Astrocyte (in vitro differentiated cells and primary cell): ENCODE data around the gene PCYT1B. TPM values are rescaled to one million over a fixed set of nuclear protein-coding genes. Genes with fewer than 3 reads are reported as not detected.
A peak's percentile ranks its signal among the peaks of the same experiment; 100 is the strongest.

Experiments used
- DNase-seq: peaks from one replicate; pipeline ENCODE4 v3.0.0-alpha.2; 2010; ENCODE audit warnings: low read depth
- FAIRE-seq: peaks from 2 replicates; lab custom pipeline; 2011; peaks lifted over from hg19 to GRCh38; lab: Jason Lieb, UNC
- H2AFZ ChIP-seq: 2 replicates; pipeline ENCODE4 v1.6.0; 2012; ENCODE audit warnings: low read depth, low read length, inconsistent platforms
- H3K27ac ChIP-seq: 2 replicates; pipeline ENCODE4 v1.5.1; 2011; ENCODE audit warnings: low read depth, low read length, inconsistent platforms
- H3K27me3 ChIP-seq: 2 replicates; pipeline ENCODE4 v1.6.0; 2011; ENCODE audit warnings: low read length, inconsistent platforms; ENCODE audit not compliant: insufficient read depth
- H3K36me3 ChIP-seq: 2 replicates; pipeline ENCODE4 v1.5.1; 2011; ENCODE audit warnings: low read length, inconsistent platforms; ENCODE audit not compliant: insufficient read depth
- H3K4me1 ChIP-seq: 2 replicates; pipeline ENCODE4 v1.5.1; 2011; ENCODE audit warnings: low read length, inconsistent platforms; ENCODE audit not compliant: insufficient read depth
- H3K4me2 ChIP-seq: 2 replicates; pipeline ENCODE4 v1.6.0; 2012; ENCODE audit warnings: low read length, inconsistent platforms
- H3K4me3 ChIP-seq: 2 replicates; pipeline ENCODE4 v1.5.1; 2011; ENCODE audit warnings: low read depth, mild to moderate bottlenecking, low read length, inconsistent platforms; ENCODE audit not compliant: insufficient read depth
- H3K79me2 ChIP-seq: 2 replicates; pipeline ENCODE4 v1.6.0; 2012; ENCODE audit warnings: mild to moderate bottlenecking, low read length, inconsistent platforms; ENCODE audit not compliant: insufficient read depth
- H3K9ac ChIP-seq: 2 replicates; pipeline ENCODE4 v1.6.0; 2012; ENCODE audit warnings: mild to moderate bottlenecking, low read length, inconsistent platforms
- H3K9me3 ChIP-seq: 2 replicates; pipeline ENCODE4 v1.5.1; 2012; ENCODE audit warnings: low read depth, mild to moderate bottlenecking, low read length, inconsistent platforms; ENCODE audit not compliant: insufficient read depth
- H4K20me1 ChIP-seq: 2 replicates; pipeline ENCODE4 v1.6.0; 2012; ENCODE audit warnings: low read length, inconsistent platforms; ENCODE audit not compliant: insufficient read depth
- H3K27ac Mint-ChIP-seq: one replicate; pipeline ENCODE4 v1.8.0; 2021; ENCODE audit warnings: mild to moderate bottlenecking, mixed read lengths; ENCODE audit not compliant: unreplicated experiment
- H3K27me3 Mint-ChIP-seq: one replicate; pipeline ENCODE4 v1.8.0; 2021; ENCODE audit warnings: low read depth, mixed read lengths; ENCODE audit not compliant: unreplicated experiment
- H3K36me3 Mint-ChIP-seq: one replicate; pipeline ENCODE4 v1.8.0; 2021; ENCODE audit warnings: low read depth, mixed read lengths; ENCODE audit not compliant: unreplicated experiment
- H3K4me1 Mint-ChIP-seq: one replicate; pipeline ENCODE4 v1.8.0; 2021; ENCODE audit warnings: low read depth, mixed read lengths; ENCODE audit not compliant: unreplicated experiment
- H3K4me3 Mint-ChIP-seq: one replicate; pipeline ENCODE4 v1.8.0; 2021; ENCODE audit warnings: mild to moderate bottlenecking, moderate library complexity, mixed read lengths; ENCODE audit not compliant: unreplicated experiment
- H3K9me3 Mint-ChIP-seq: one replicate; pipeline ENCODE4 v1.8.0; 2021; ENCODE audit warnings: mild to moderate bottlenecking, mixed read lengths; ENCODE audit not compliant: unreplicated experiment
- EZH2 ChIP-seq: IDR thresholded peaks from 2 replicates; pipeline ENCODE4 v1.6.1; 2012; ENCODE audit warnings: mild to moderate bottlenecking, low read length, inconsistent platforms; ENCODE audit not compliant: insufficient read depth
- total RNA-seq: library from RNA; stranded (reverse); gene quantifications from 2 replicates; pipeline ENCODE4 v1.2.1, GENCODE V29; 2021
- TF ChIP-seq, protein P1 (sequence below): IDR thresholded peaks from 2 replicates; pipeline ENCODE4 v1.5.1; 2011; ENCODE audit warnings: low read depth, mild to moderate bottlenecking, inconsistent platforms, low read length, moderate library complexity; ENCODE audit not compliant: insufficient read depth

Gene PCYT1B
- total RNA-seq, 1 donor from 2014 or later = 5.6 TPM

DNA sequence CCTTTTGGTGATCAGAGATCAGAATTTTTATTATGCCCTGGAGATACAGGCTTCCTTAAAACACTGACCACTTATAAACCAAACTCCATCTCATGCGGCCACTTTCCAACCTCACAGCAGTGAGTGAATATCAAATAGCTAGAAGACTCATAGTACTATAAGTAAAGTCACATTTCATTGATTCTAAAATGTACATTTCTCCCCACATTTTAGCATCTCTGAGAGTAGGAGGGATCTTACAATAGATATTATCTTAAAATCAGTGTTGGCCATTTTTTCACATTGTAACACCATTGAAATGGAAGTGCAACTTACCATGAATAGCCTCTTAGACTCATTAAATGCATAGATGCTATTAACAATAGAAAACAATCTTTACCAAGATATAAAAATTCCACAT is 17.4 kb downstream of the PCYT1B start:
- Histone ChIP-seq H2AFZ (no peak overlapping the region), H3K4me1 (no peaks in the 10 kb centered on the region), H3K79me2 (no peaks in the 10 kb centered on the region), H3K9me3 (no peaks in the 10 kb centered on the region), H3K4me3 (no peak overlapping the region), H3K4me2 (no peak overlapping the region), H3K27ac (no peak overlapping the region), H3K36me3 (no peaks in the 10 kb centered on the region), H3K27me3 (no peaks in the 10 kb centered on the region), H4K20me1 (no peaks in the 10 kb centered on the region), H3K9ac (no peak overlapping the region)
- H3K4me3 Mint-ChIP-seq = no peak overlapping the region
- H3K36me3 Mint-ChIP-seq = no peaks in the 10 kb centered on the region
- no peak for DNase-seq
- peaks cover 2% of the 10 kb centered on the region for H3K9me3 Mint-ChIP-seq
- H3K27ac Mint-ChIP-seq = no peak overlapping the region
- H3K4me1 Mint-ChIP-seq = no peaks in the 10 kb centered on the region
- TF ChIP-seq, protein P1, sequence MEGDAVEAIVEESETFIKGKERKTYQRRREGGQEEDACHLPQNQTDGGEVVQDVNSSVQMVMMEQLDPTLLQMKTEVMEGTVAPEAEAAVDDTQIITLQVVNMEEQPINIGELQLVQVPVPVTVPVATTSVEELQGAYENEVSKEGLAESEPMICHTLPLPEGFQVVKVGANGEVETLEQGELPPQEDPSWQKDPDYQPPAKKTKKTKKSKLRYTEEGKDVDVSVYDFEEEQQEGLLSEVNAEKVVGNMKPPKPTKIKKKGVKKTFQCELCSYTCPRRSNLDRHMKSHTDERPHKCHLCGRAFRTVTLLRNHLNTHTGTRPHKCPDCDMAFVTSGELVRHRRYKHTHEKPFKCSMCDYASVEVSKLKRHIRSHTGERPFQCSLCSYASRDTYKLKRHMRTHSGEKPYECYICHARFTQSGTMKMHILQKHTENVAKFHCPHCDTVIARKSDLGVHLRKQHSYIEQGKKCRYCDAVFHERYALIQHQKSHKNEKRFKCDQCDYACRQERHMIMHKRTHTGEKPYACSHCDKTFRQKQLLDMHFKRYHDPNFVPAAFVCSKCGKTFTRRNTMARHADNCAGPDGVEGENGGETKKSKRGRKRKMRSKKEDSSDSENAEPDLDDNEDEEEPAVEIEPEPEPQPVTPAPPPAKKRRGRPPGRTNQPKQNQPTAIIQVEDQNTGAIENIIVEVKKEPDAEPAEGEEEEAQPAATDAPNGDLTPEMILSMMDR = no peak
- no peak for TF ChIP-seq EZH2
- no peak for FAIRE-seq
- H3K27me3 Mint-ChIP-seq = no peaks in the 10 kb centered on the region

DNA sequence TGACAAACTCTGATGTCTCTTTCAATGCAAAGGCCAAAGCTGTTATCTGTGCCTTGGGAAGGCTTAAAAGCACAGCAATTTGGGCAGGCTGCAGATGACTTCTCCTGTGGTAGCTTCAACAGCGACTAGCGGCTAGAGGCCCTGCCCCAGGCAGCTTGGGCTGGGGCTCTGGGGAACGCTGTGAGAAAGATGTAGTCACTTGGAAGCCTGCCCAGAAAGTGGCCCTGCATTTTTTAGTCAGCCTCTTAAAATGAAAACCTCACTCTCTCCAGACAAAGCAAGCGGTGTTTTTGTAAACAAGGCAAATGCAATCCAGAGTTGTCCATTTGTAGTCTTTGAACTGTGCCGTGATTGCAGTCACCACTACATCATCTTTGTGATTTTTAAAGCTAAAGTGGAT is 27.5 kb downstream of the PCYT1B start:
- no peak overlapping the region for H3K4me3 ChIP-seq
- H4K20me1 ChIP-seq = no peaks in the 10 kb centered on the region
- Mint-ChIP-seq H3K27ac (peak overlapping the region; percentile 7), H3K36me3 (no peaks in the 10 kb centered on the region), H3K27me3 (no peaks in the 10 kb centered on the region), H3K9me3 (no peaks in the 10 kb centered on the region), H3K4me3 (no peak overlapping the region), H3K4me1 (peaks cover 5% of the 10 kb centered on the region)
- H2AFZ ChIP-seq = no peak overlapping the region
- DNase-seq (peak; percentile 52), FAIRE-seq (peak; percentile 90)
- no peak overlapping the region for H3K27ac ChIP-seq
- H3K9ac ChIP-seq = no peak overlapping the region
- H3K9me3 ChIP-seq = no peaks in the 10 kb centered on the region
- H3K4me1 ChIP-seq = peaks cover 5% of the 10 kb centered on the region
- H3K27me3 ChIP-seq = no peaks in the 10 kb centered on the region
- TF ChIP-seq, protein P1 = no peak
- TF ChIP-seq EZH2 = no peak
- H3K79me2 ChIP-seq = no peaks in the 10 kb centered on the region
- H3K36me3 ChIP-seq = no peaks in the 10 kb centered on the region
- H3K4me2 ChIP-seq = peak overlapping the region; percentile 7

DNA sequence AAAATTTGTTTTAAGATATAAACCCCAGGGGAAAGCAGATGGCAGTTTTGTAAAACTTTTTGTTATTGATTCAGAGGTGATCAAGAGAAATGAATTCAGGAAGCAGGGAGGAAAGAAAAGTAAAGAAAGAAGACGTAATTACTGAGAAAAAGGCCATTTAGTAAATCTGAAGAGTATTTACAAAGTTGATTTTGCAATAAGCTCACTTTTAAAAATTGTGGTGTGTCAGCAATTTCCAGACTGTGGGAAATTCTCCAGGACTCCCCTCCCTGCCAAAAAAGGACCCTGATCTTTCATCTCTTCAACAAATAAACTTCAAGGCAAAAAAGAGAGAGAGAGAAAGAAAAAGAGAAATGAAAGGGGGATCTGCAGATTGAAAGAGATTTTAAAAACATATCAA is 36.6 kb downstream of the PCYT1B start:
- Mint-ChIP-seq H3K4me3 (no peak overlapping the region), H3K4me1 (peaks cover 5% of the 10 kb centered on the region), H3K9me3 (no peaks in the 10 kb centered on the region), H3K36me3 (no peaks in the 10 kb centered on the region), H3K27ac (no peak overlapping the region), H3K27me3 (no peaks in the 10 kb centered on the region)
- Histone ChIP-seq H4K20me1 (no peaks in the 10 kb centered on the region), H3K27me3 (no peaks in the 10 kb centered on the region), H2AFZ (no peak overlapping the region), H3K36me3 (no peaks in the 10 kb centered on the region), H3K4me2 (no peak overlapping the region), H3K9me3 (no peaks in the 10 kb centered on the region), H3K4me3 (no peak overlapping the region), H3K4me1 (no peaks in the 10 kb centered on the region), H3K9ac (no peak overlapping the region), H3K27ac (no peak overlapping the region), H3K79me2 (no peaks in the 10 kb centered on the region)
- DNase-seq (no peak), FAIRE-seq (peak; percentile 66)
- TF ChIP-seq EZH2 = no peak
- TF ChIP-seq, protein P1 = no peak
